Measurements from ENCODE around the gene CHURC1.

Gene CHURC1

GRCh38 chr14:64958743-64959142 lies 44.5 kb downstream of the CHURC1 start:
- DNase-seq: no peak

- DNase-seq: no peak
These were observed 46.6 kb downstream of the CHURC1 start for GRCh38 chr14:64960762-64961276.

- DNase-seq: no peak
These were observed 49.4 kb downstream of the CHURC1 start for GRCh38 chr14:64963611-64964010.

- DNase-seq: no peak
These were observed 51.2 kb downstream of the CHURC1 start for GRCh38 chr14:64965356-64966000.

- no peak for DNase-seq
These were observed 52.7 kb downstream of the CHURC1 start for GRCh38 chr14:64966976-64967375.

DNA sequence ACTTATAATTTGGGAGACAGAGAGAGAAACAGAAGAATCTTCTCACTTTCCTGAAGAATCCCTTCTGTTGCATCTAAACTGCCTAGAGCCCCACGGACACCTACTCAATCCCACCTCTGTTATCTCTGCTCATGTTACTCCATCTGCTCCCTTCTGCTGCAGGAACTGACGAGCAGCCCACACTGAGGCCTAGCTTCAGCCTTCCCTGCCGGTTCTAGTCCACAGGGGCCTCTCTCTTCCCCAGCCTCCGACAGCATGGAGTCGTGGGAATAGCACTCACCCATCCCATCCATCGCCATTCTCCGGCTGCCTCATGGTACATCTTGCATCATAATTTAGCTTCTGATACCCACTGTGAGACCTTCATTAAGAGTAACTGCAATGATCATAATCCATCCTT lies 53.9 kb downstream of the CHURC1 start:
- no peak for DNase-seq

- DNase-seq: peak; percentile 41
These were observed 54.4 kb downstream of the CHURC1 start for GRCh38 chr14:64968651-64969050.

- DNase-seq: no peak
These were observed 55.8 kb downstream of the CHURC1 start for GRCh38 chr14:64970041-64970440.

- no peak for DNase-seq
These were observed 56.7 kb downstream of the CHURC1 start for GRCh38 chr14:64970776-64971477.

DNA sequence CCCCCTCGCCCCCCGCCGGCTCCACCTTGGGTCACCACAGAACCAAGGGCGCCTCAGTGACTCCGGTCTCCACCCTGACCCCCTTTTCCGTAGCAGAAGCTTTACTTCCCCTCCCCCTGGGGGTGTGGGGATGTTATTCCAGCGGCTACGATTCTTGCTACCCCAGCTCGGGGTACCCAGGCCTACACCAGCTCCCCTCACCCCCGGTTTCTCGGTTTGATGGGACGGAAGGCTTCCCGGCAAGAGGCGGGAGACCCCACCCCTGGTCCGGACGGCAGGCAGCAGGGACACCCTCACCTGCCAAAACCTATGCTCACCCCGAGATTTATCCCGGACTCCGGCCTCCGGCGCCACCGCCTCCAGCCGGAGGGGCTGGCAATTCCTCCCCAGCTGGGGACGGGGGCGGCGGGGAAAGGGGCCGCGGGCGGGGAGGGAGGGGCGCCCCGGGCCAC lies 57.3 kb downstream of the CHURC1 start:
- no peak for DNase-seq

DNA sequence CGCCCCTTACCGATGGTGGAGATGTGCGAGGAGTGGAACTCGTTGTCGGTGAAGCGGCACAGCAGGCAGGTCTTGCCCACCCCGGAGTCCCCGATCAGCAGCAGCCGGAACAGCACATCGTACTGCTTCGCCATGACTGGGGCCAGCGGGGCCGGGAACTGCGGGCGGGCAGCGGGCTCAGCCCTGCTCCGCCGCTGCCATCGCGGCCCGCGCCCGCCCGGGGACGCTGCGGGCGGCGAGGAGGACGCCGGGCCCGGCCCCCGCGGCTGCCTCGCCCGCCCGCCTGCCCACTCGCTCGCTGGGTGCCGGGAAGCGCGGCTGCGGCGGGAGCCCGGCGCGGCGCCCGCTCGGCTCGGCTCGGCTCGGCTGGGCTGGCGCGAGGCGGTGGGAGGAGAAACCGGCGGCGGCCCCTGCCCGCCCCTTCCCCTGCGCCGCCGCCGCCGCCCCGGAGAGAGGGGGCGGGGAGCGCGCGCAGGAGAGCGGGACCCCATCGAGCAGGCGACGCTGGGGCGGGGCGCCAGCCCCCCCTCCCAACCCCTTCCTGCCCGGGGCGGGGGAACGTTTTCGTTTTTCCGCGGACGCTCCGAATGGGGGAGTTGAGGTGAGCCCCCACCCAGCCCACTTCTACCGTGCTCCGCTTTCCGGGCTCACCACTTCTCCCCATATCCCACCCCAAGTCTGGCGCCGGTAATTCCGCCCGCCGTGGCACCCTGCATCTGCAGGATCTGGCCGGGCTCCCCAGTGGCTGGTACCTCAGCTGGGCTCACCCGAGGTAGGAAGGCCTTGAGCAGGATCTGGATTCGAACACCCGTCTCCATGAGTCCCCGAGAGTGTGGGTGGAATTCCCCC lies 57.9 kb downstream of the CHURC1 start, which contains the start of gene RAB15:
RAB15 (minus strand) TSS at position 394 of the 849 bp plus-strand sequence; CDS start at position 134, 260 bp downstream.
- DNase-seq: peak; percentile 14

GRCh38 chr14:64973026-64973442 lies 58.8 kb downstream of the CHURC1 start:
- no peak for DNase-seq

DNA sequence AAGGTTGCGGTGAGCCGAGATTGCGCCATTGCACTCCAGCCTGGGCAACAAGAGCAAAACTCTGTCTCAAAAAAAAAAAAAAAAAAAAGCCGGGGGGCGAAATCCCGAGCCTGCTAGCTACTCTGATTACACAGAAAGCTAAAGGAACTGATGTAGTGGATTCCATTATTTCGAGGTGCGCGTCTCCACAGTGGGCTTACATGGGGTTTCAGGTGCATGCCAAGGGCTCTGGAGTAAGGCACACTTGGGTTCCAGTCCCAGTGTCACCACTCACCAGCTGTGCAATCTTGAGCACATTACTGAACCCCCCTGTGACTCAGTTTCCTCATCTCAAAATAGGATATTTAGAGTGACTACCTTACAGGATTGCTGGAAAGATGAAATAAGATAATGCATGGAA lies 59.6 kb downstream of the CHURC1 start:
- DNase-seq: no peak

DNA sequence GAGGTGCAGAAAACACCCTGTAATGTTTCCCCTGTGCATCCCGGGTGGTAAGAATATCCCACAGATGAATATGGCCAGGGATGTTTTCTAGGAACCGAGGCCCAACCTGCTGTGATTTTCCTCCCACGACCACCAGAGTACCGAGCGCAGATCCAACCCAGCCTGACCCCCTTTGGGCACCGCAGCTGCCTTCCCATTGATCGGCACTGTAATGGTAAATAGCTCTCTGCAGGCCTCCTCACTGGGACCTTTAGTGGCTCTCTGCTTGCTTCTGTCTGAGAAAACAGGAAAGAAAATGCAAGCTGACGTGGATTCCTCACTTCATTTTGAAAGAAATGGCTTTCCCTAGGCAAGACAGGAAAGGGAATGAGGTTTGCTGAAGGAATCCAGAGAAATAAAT lies 60.3 kb downstream of the CHURC1 start:
- DNase-seq: no peak

DNA sequence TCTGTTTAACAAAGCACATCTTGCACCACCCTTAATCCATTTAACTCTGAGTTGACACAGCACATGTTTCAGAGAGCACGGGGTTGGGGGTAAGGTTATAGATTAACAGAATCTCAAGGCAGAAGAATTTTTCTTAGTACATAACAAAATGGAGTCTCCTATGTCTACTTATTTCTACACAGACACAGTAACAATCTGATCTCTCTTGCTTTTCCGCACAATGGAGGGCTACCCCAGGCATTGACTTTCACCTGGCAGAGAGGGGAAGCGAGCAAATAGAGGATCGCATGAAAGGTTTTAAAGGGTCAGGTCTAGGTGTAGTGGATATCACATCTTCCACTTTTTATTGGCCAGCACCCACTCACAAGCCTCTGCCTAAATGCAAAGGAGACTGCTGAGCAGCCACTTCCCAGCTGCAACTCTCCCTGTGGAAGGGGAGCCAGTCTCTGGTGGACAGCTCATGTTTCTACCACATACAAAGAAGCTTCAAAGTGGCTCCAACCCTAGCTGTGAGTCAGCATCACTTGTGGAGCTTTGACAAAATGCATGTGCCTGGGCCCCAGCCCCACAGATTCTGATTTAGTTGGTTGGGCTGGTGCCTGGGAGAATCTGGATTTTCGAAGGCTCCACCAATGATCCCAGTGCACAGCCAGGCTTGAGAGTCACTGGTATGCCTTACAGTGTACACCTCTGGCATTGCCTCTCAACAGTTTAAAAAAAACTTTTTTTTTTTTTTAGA lies 65.2 kb downstream of the CHURC1 start:
- no peak for DNase-seq

- peak; percentile 42 for DNase-seq
These were observed 69.4 kb downstream of the CHURC1 start for GRCh38 chr14:64983439-64984310.

Data from RPMI8226 (cell line).